HG02623 (cell line): ENCODE data around the gene OPALIN.
"Not testable (repeated sequence)": the region's sequence is repeated elsewhere in the genome, so short reads cannot be mapped to it uniquely, and the experiment has no call there.

Experiments used
- ATAC-seq: cut with Tn5 transposase; IDR thresholded peaks from one replicate; pipeline ENCODE4 v1.9.1; 2021; ENCODE audit warnings: moderate library complexity; ENCODE audit not compliant: unreplicated experiment

OPALIN gene

GRCh38 chr10:96339383-96339782 is 19.4 kb downstream of the OPALIN start:
- no peak for ATAC-seq

GRCh38 chr10:96338279-96338925 is 20.4 kb downstream of the OPALIN start:
- ATAC-seq: no peak

- ATAC-seq: no peak
Observed at GRCh38 chr10:96337106-96337505, 21.7 kb downstream of the OPALIN start.

- ATAC-seq: no peak
Observed at GRCh38 chr10:96334616-96335526, 23.9 kb downstream of the OPALIN start.

- no peak for ATAC-seq
Observed at GRCh38 chr10:96333101-96333500, 25.7 kb downstream of the OPALIN start.

GRCh38 chr10:96327462-96327861 is 31.3 kb downstream of the OPALIN start:
- ATAC-seq: no peak

- ATAC-seq: peak; percentile 94
Observed at GRCh38 chr10:96325719-96326373, 33.0 kb downstream of the OPALIN start.

GRCh38 chr10:96324447-96324846 is 34.4 kb downstream of the OPALIN start:
- ATAC-seq: no peak

GRCh38 chr10:96322275-96322674 is 36.5 kb downstream of the OPALIN start:
- ATAC-seq: no peak

- no peak for ATAC-seq
Observed at GRCh38 chr10:96321822-96322221, 37.0 kb downstream of the OPALIN start.

- no peak for ATAC-seq
Observed at GRCh38 chr10:96319754-96320474, 38.9 kb downstream of the OPALIN start.

GRCh38 chr10:96317067-96317833 is 41.6 kb downstream of the OPALIN start:
- ATAC-seq: no peak

GRCh38 chr10:96313344-96313743 is 45.5 kb downstream of the OPALIN start:
- ATAC-seq: no peak

- no peak for ATAC-seq
Observed at GRCh38 chr10:96311180-96311715, 47.6 kb downstream of the OPALIN start.

GRCh38 chr10:96310321-96310669 is 48.5 kb downstream of the OPALIN start:
- no peak for ATAC-seq

- no peak for ATAC-seq
Observed at GRCh38 chr10:96309628-96310320, 49.0 kb downstream of the OPALIN start.

- not testable (repeated sequence) for ATAC-seq
Observed at GRCh38 chr10:96308854-96309253, 49.9 kb downstream of the OPALIN start.

GRCh38 chr10:96306516-96306915 is 52.3 kb downstream of the OPALIN start:
- ATAC-seq: no peak

- no peak for ATAC-seq
Observed at GRCh38 chr10:96305019-96305418, 53.8 kb downstream of the OPALIN start.

- no peak for ATAC-seq
Observed at GRCh38 chr10:96304230-96304629, 54.6 kb downstream of the OPALIN start, which contains the start of gene DNTT. Gene DNTT (plus strand): TSS chr10:96304434. CDS start chr10:96304498, 64 bp downstream.
